K562 (cell line): Measurements from ENCODE around the gene NFIB. TPM values are rescaled to one million over a fixed set of nuclear protein-coding genes. Genes with fewer than 3 reads are reported as not detected.

Source experiments
- ATAC-seq: fragments of 200-7000 bp; cut with Tn5 transposase; 3 replicates; pipeline ENCODE4 v1.9.1; 2020; ENCODE audit warnings: moderate library complexity
- BruUV-seq: library from RNA; stranded (reverse); fragments of 400-500 nt; replicated peaks from 2 replicates; lab custom pipeline; 2021; lab: Mats Ljungman, UMichigan
- CTCF ChIA-PET: fragments of 300-600 bp; formaldehyde crosslinking; extraction: SDS; loops from one replicate; lab custom pipeline; 2021; ENCODE audit warnings: low intra/inter-chr PET ratio; lab: Yijun Ruan, JAX
- POLR2A ChIA-PET: fragments of 300-600, 350-650 bp; sonication (Branson Sonifier 250); formaldehyde crosslinking; extraction: SDS; loops from one replicate; lab custom pipeline; 2021; ENCODE audit warnings: antibody characterized with exemption, inconsistent platforms; lab: Yijun Ruan, JAX
- DNase-seq, 4 experiments: peaks; one replicate each; pipeline versions ENCODE4 v3.0.0 to v3.0.0-alpha.2; 2011 to 2018; ENCODE audit warnings: low spot score in 3 of 4, mixed read lengths in 3 of 4; ENCODE audit errors: extremely low read depth in 1 of 4
- FAIRE-seq: peaks from 2 replicates; lab custom pipeline; 2011; peaks lifted over from hg19 to GRCh38; lab: Jason Lieb, UNC
- H2AFZ ChIP-seq: 2 replicates; pipeline ENCODE4 v1.6.0; 2011; ENCODE audit warnings: low read depth, low read length, control low read depth, inconsistent platforms
- H3K27ac ChIP-seq: fragments of 200-600 bp; 3 replicates; pipeline ENCODE4 v1.8.0; 2011; ENCODE audit warnings: low read depth, mild to moderate bottlenecking, control low read depth, inconsistent platforms, low read length, moderate library complexity, mixed read lengths; ENCODE audit errors: extremely low read depth
- H3K27me3 ChIP-seq, 2 experiments: fragments of 300-600 bp in 1 of 2; 2 replicates in 1 of 2; 3 replicates in 1 of 2; pipeline versions ENCODE4 v1.6.0 to v1.8.0; 2011; ENCODE audit warnings: inconsistent platforms in 2 of 2, low read length in 2 of 2, mild to moderate bottlenecking in 1 of 2, mixed read lengths in 1 of 2, moderate library complexity in 1 of 2; ENCODE audit not compliant: control insufficient read depth in 2 of 2, insufficient read depth in 2 of 2
- H3K36me3 ChIP-seq: fragments of 300-600 bp; 3 replicates; pipeline ENCODE4 v1.8.0; 2011; ENCODE audit warnings: mild to moderate bottlenecking, low read length, inconsistent platforms; ENCODE audit not compliant: control insufficient read depth, insufficient read depth
- H3K4me1 ChIP-seq, 2 experiments: fragments of 200-600 bp in 1 of 2; replicated peaks in 1 of 2; 2 replicates in 1 of 2; 3 replicates in 1 of 2; pipeline versions ENCODE4 v1.5.1 to v1.8.0; 2011; ENCODE audit warnings: inconsistent platforms in 2 of 2, low read length in 2 of 2, mild to moderate bottlenecking in 1 of 2, mixed read lengths in 1 of 2, moderate library complexity in 1 of 2; ENCODE audit not compliant: control insufficient read depth in 2 of 2, insufficient read depth in 2 of 2
- H3K4me2 ChIP-seq: 2 replicates; pipeline ENCODE4 v1.6.1; 2011; ENCODE audit warnings: low read length, control low read depth, inconsistent platforms, mixed read lengths; ENCODE audit not compliant: insufficient read depth
- H3K4me3 ChIP-seq: fragments of 200-600 bp; sonication (generic), shearing (Covaris generic); 2 replicates; pipeline ENCODE4 v1.5.1; 2016; ENCODE audit warnings: control low read depth, inconsistent platforms
- H3K79me2 ChIP-seq: fragments of 200-600 bp; 3 replicates; pipeline ENCODE4 v1.8.0; 2011; ENCODE audit warnings: low read length, inconsistent platforms; ENCODE audit not compliant: control insufficient read depth, insufficient read depth
- H3K9ac ChIP-seq, 2 experiments: 2 replicates each; pipeline versions ENCODE4 v1.6.0 to v1.6.1; 2011; ENCODE audit warnings: low read depth in 2 of 2, low read length in 2 of 2, control low read depth in 1 of 2, inconsistent platforms in 1 of 2, mild to moderate bottlenecking in 1 of 2, mixed read lengths in 1 of 2; ENCODE audit not compliant: insufficient read depth in 1 of 2
- H3K9me1 ChIP-seq: one replicate; pipeline ENCODE4 v1.6.0; 2011; ENCODE audit warnings: inconsistent platforms, mild to moderate bottlenecking, low read length, moderate library complexity; ENCODE audit not compliant: control insufficient read depth, insufficient read depth
- H3K9me3 ChIP-seq: replicated peaks from 2 replicates; pipeline ENCODE4 v1.5.1; 2011; ENCODE audit warnings: low read depth, low read length, inconsistent platforms; ENCODE audit not compliant: control insufficient read depth, insufficient read depth
- H4K20me1 ChIP-seq: replicated peaks from 2 replicates; pipeline ENCODE4 v1.6.1; 2011; ENCODE audit warnings: low read length, inconsistent platforms, mixed read lengths; ENCODE audit not compliant: control insufficient read depth, insufficient read depth
- BCL6 ChIP-seq: fragments of 250-450 bp; sonication (Bioruptor Pico); IDR thresholded peaks from 2 replicates; pipeline ENCODE4 v1.4.0; 2020
- DMBX1 ChIP-seq: fragments of 250-450 bp; sonication (Bioruptor Pico); IDR thresholded peaks from 2 replicates; pipeline ENCODE4 v1.8.0; 2022; ENCODE audit warnings: inconsistent platforms, mild to moderate bottlenecking, moderate library complexity, borderline replicate concordance
- GABPB2 ChIP-seq: fragments of 250-450 bp; sonication (Bioruptor Pico); conservative IDR thresholded peaks from 2 replicates; pipeline ENCODE4 v1.5.1; 2021; ENCODE audit warnings: mild to moderate bottlenecking
- HLTF ChIP-seq: fragments of 450-650 bp; IDR thresholded peaks from 2 replicates; pipeline ENCODE4 v1.6.1; 2016
- MCM2 ChIP-seq: fragments of 450-650 bp; IDR thresholded peaks from 2 replicates; pipeline ENCODE4 v1.6.1; 2017; ENCODE audit warnings: low read depth, mild to moderate bottlenecking
- MTA1 ChIP-seq: fragments of 450-650 bp; IDR thresholded peaks from 2 replicates; pipeline ENCODE4 v1.6.1; 2017; ENCODE audit warnings: borderline replicate concordance
- PCBP2 ChIP-seq: fragments of 200-400 bp; formaldehyde crosslinking; IDR thresholded peaks from 2 replicates; pipeline ENCODE4 v1.6.1; 2018; ENCODE audit warnings: low read length, low read depth, mild to moderate bottlenecking, moderate library complexity; ENCODE audit not compliant: poor library complexity, severe bottlenecking
- PTRF ChIP-seq: fragments of 450-650 bp; IDR thresholded peaks from 2 replicates; pipeline ENCODE4 v1.6.1; 2016; ENCODE audit warnings: mild to moderate bottlenecking, missing genetic modification characterization, missing compliant biosample characterization
- RBM25 ChIP-seq: fragments of 200-400 bp; formaldehyde crosslinking; IDR thresholded peaks from 2 replicates; pipeline ENCODE4 v1.6.1; 2018; ENCODE audit warnings: low read length, low read depth, moderate library complexity; ENCODE audit not compliant: severe bottlenecking
- SETDB1 ChIP-seq: IDR thresholded peaks from one replicate; pipeline ENCODE4 v1.6.1; 2012; ENCODE audit warnings: low read length, control low read depth, inconsistent platforms
- SIX5 ChIP-seq, 2 experiments: IDR thresholded peaks; 2 replicates each; pipeline ENCODE4 v1.6.1; 2011; ENCODE audit warnings: low read length in 2 of 2, borderline replicate concordance in 1 of 2, low read depth in 1 of 2, mild to moderate bottlenecking in 1 of 2, moderate library complexity in 1 of 2; ENCODE audit not compliant: insufficient read depth in 1 of 2
- TEAD2 ChIP-seq: fragments of 450-650 bp; IDR thresholded peaks from 2 replicates; pipeline ENCODE4 v1.6.1; 2016; ENCODE audit warnings: missing genetic modification characterization, control low read depth, missing compliant biosample characterization
- ZFP1 ChIP-seq: fragments of 450-650 bp; formaldehyde crosslinking; IDR thresholded peaks from 2 replicates; pipeline ENCODE4 v1.4.0; 2020; ENCODE audit warnings: mild to moderate bottlenecking, mixed read lengths
- ZNF57 ChIP-seq: fragments of 450-650 bp; formaldehyde crosslinking; IDR thresholded peaks from 2 replicates; pipeline ENCODE4 v1.4.0; 2020; ENCODE audit warnings: mild to moderate bottlenecking, moderate library complexity
- ZNF79 ChIP-seq: fragments of 250-450 bp; sonication (Bioruptor Pico); IDR thresholded peaks from 2 replicates; pipeline ENCODE4 v1.4.0; 2020; ENCODE audit warnings: low read depth, mild to moderate bottlenecking, moderate library complexity
- WGBS: fragments of 100-300 bp; shearing (Covaris generic); methylation state at CpG from one replicate; pipeline ENCODE4 v1.1.6; 2016; ENCODE audit warnings: low coverage, mixed read lengths; ENCODE audit not compliant: insufficient coverage; ENCODE audit errors: missing lambda C conversion rate; 5-methylcytosine and 5-hydroxymethylcytosine counted together
- in situ Hi-C: fragments of 300-500 bp; cut with MboI; formaldehyde crosslinking; loops from 4 replicates; pipeline ENCODE4 v1.15.0; 2018; ENCODE audit warnings: inconsistent platforms, mixed read lengths
- intact Hi-C: fragments of 100-400 bp; cut with micrococcal nuclease; formaldehyde crosslinking; loops from 2 replicates; pipeline ENCODE4 v1.14.2; 2022
- polyA plus RNA-seq, 8 experiments: library from polyadenylated mRNA; depleted of rRNA in 4 of 8; stranded (reverse) in 5 of 8; unstranded in 3 of 8; fragments of >200 nt; fragmentation: Nextera tagmentation in 2 of 8; fragmentation: Illumina TruSeq in 1 of 8; extraction: Ambion mirVana in 2 of 8; extraction: Trizol in 1 of 8; gene quantifications; 2 replicates each; pipeline versions ENCODE4 v1.2.1 to v1.2.3, GENCODE V29; 2011 to 2014; ENCODE audit warnings: inconsistent platforms in 1 of 8, missing spikeins in 1 of 8
- total RNA-seq, 7 experiments: library from RNA; depleted of rRNA in 6 of 7; stranded (reverse); fragments of >200 nt in 6 of 7; fragmentation: Illumina TruSeq in 2 of 7; extraction: Trizol in 2 of 7; gene quantifications; 2 replicates each; pipeline versions ENCODE4 v1.2.1 to v1.2.3, GENCODE V29; 2011 to 2021; ENCODE audit warnings: low replicate concordance in 1 of 7
- TF ChIP-seq, protein P1 (sequence below): fragments of 250-450 bp; sonication (Bioruptor Pico); IDR thresholded peaks from 2 replicates; pipeline ENCODE4 v1.8.0; 2021; ENCODE audit warnings: moderate library complexity, mild to moderate bottlenecking, inconsistent platforms

The NFIB gene
- total and polyA plus RNA-seq, 9 of the 15 experiments (the other 6 are each of a cell fraction or from before 2014, with no cell fraction given), result 1.2 to 3.3 (median 1.9) TPM

GRCh38 chr9:14300588-14300987 lies 13.4 kb downstream of the NFIB start:
- CTCF ChIA-PET, result no interaction called here
- 37% methylated on average over 3 of the region's 3 CpGs for WGBS

More at GRCh38 chr9:14300588-14300987, 13.4 kb downstream of the NFIB start:
- no peak overlapping the region for H3K9ac ChIP-seq
- no peaks in the 10 kb centered on the region for H3K9me3 ChIP-seq
- no peaks in the 10 kb centered on the region for H3K27me3 ChIP-seq
- H3K79me2 ChIP-seq, result no peaks in the 10 kb centered on the region
- in situ Hi-C loops (no loop called here), intact Hi-C loops (no loop called here)
- H3K27ac ChIP-seq, result no peak overlapping the region
- no peaks in the 10 kb centered on the region for H3K9me1 ChIP-seq
- no TSS peak for BruUV-seq
- POLR2A ChIA-PET, result interaction anchor here (1.1 kb wide), 1 partner anchor 11 kb away, joined by 3 read pairs; no protein-coding TSS in a partner anchor
- no peak overlapping the region for H3K4me2 ChIP-seq
- TF ChIP-seq DMBX1 (CRISPR knock-in tag), result no peak
- no peak for TF ChIP-seq PCBP2
- no peak for TF ChIP-seq BCL6 (CRISPR knock-in tag)
- TF ChIP-seq, protein P1, sequence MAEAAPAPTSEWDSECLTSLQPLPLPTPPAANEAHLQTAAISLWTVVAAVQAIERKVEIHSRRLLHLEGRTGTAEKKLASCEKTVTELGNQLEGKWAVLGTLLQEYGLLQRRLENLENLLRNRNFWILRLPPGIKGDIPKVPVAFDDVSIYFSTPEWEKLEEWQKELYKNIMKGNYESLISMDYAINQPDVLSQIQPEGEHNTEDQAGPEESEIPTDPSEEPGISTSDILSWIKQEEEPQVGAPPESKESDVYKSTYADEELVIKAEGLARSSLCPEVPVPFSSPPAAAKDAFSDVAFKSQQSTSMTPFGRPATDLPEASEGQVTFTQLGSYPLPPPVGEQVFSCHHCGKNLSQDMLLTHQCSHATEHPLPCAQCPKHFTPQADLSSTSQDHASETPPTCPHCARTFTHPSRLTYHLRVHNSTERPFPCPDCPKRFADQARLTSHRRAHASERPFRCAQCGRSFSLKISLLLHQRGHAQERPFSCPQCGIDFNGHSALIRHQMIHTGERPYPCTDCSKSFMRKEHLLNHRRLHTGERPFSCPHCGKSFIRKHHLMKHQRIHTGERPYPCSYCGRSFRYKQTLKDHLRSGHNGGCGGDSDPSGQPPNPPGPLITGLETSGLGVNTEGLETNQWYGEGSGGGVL (CRISPR knock-in tag), result no peak
- TF ChIP-seq ZNF79 (CRISPR knock-in tag), result no peak
- no peak for TF ChIP-seq MCM2
- no peak for TF ChIP-seq GABPB2 (CRISPR knock-in tag)
- no peak for TF ChIP-seq RBM25
- no peak for TF ChIP-seq SIX5 (IDR thresholded peaks at IDR 0.05; ENCODE audit: borderline replicate concordance in 1 of 2, insufficient read depth in 1 of 2, low read depth in 1 of 2, low read length in 2 of 2)
- no peak for TF ChIP-seq SETDB1
- TF ChIP-seq PTRF (tag), result no peak
- no peak for TF ChIP-seq ZNF57 (CRISPR knock-in tag)
- TF ChIP-seq HLTF, result no peak
- TF ChIP-seq TEAD2 (tag), result no peak
- TF ChIP-seq MTA1, result no peak
- TF ChIP-seq ZFP1, result no peak
- no peaks in the 10 kb centered on the region for H3K4me1 ChIP-seq
- H2AFZ ChIP-seq, result no peak overlapping the region
- no peak overlapping the region for H3K4me3 ChIP-seq
- no peaks in the 10 kb centered on the region for H3K36me3 ChIP-seq
- ATAC-seq (no peak), FAIRE-seq (no peak), DNase-seq (no peak)
- H4K20me1 ChIP-seq, result no peaks in the 10 kb centered on the region
